Transverse colon (tissue), 4 donors: ENCODE data around the gene ITM2C. TPM values are rescaled to one million over a fixed set of nuclear protein-coding genes. Genes with fewer than 3 reads are reported as not detected.

Experiments
- DNase-seq: peaks from one replicate; pipeline ENCODE4 v3.0.0-alpha.2; 2019
- H3K27ac ChIP-seq, 4 donors: fragments of 200-600 bp; sonication (generic); 2 replicates each; pipeline ENCODE4 v1.5.1; 2016 to 2018; ENCODE audit warnings: inconsistent platforms in 4 of 4
- H3K27me3 ChIP-seq: fragments of 200-600 bp; sonication (generic); 2 replicates; pipeline ENCODE4 v1.5.1; 2017; ENCODE audit warnings: inconsistent platforms
- H3K36me3 ChIP-seq, 4 donors: fragments of 200-600 bp; sonication (generic); 2 replicates each; pipeline ENCODE4 v1.5.1; 2017 to 2019; ENCODE audit warnings: inconsistent platforms in 4 of 4
- H3K4me1 ChIP-seq, 4 donors: fragments of 200-600 bp; sonication (generic); 2 replicates each; pipeline ENCODE4 v1.5.1; 2017 to 2020; ENCODE audit warnings: inconsistent platforms in 4 of 4
- H3K4me3 ChIP-seq, 4 donors: fragments of 200-600 bp; sonication (generic); 1 replicate in 1 of 4; 2 replicates in 3 of 4; pipeline versions ENCODE4 v1.5.1 to v1.6.1; 2017 to 2019; ENCODE audit warnings: inconsistent platforms in 4 of 4
- H3K9me3 ChIP-seq, 2 donors: fragments of 200-600 bp; sonication (generic); 2 replicates each; pipeline ENCODE4 v1.5.1; 2017 to 2019; ENCODE audit warnings: inconsistent platforms in 2 of 2
- CTCF ChIP-seq, 5 experiments: fragments of 200-600 bp in 3 of 5; fragments of 450-650 bp in 2 of 5; sonication (generic) in 3 of 5; IDR thresholded peaks; 1 replicate in 2 of 5; 2 replicates in 3 of 5; pipeline ENCODE4 v1.5.1; 2016 to 2017; ENCODE audit warnings: antibody characterized with exemption in 5 of 5, inconsistent platforms in 3 of 5, mild to moderate bottlenecking in 2 of 5, moderate library complexity in 1 of 5
- EP300 ChIP-seq: sonication (generic); formaldehyde crosslinking; IDR thresholded peaks from one replicate; pipeline ENCODE4 v1.6.1; 2017; ENCODE audit warnings: antibody characterized with exemption, low read depth
- POLR2A ChIP-seq: fragments of 450-650 bp; IDR thresholded peaks from one replicate; pipeline ENCODE4 v1.6.1; 2016; ENCODE audit warnings: antibody characterized with exemption, mild to moderate bottlenecking, moderate library complexity
- POLR2AphosphoS5 ChIP-seq, 3 donors: sonication (generic); formaldehyde crosslinking; IDR thresholded peaks; one replicate each; pipeline ENCODE4 v1.6.1; 2016; ENCODE audit warnings: antibody characterized with exemption in 3 of 3
- WGBS, 2 donors: methylation state at CpG; one replicate each; pipeline ENCODE4 v1.1.5; 2018; ENCODE audit warnings: low coverage in 1 of 2; 5-methylcytosine and 5-hydroxymethylcytosine counted together
- in situ Hi-C, 4 donors: fragments of 200-750 bp; cut with MboI; loops; one replicate each; pipeline versions ENCODE4 v1.15.0 to v1.15.1; 2017; ENCODE audit warnings: low sequenced_read_pairs in 3 of 4, low pct_ligation_motif_present in 1 of 4, low pct_unique_long_range_greater_than_20kb in 1 of 4
- intact Hi-C: fragments of 100-400 bp; cut with DNase I; formaldehyde crosslinking; loops from one replicate; pipeline ENCODE4 v1.15.1; 2023; ENCODE audit warnings: low total_unique reads
- total RNA-seq, 4 donors: library from RNA; depleted of rRNA; stranded (reverse); fragments of >200 nt; gene quantifications; one replicate each; pipeline ENCODE4 v1.1.0, GENCODE V29; 2016

The ITM2C gene
- total RNA-seq, 4 donors from 2014 or later: 911 to 2,535 (median 1,776) TPM

GRCh38 chr2:230886206-230886605 lies 21.5 kb downstream of the ITM2C start:
- Histone ChIP-seq H3K4me3 (no peak overlapping the region), H3K27me3 (no peaks in the 10 kb centered on the region), H3K9me3 (no peaks in the 10 kb centered on the region), H3K27ac (no peak overlapping the region), H3K36me3 (no peaks in the 10 kb centered on the region), H3K4me1 (no peaks in the 10 kb centered on the region)
- in situ Hi-C loops: no loop called here
- DNase-seq: no peak
- 73% methylated on average over 5 of the region's 5 CpGs; no CpG with 5 or more reads in 1 of the 2 donors for WGBS, 2 donors
- TF ChIP-seq CTCF (IDR thresholded peaks at IDR 0.05) (no peak), POLR2AphosphoS5 (IDR thresholded peaks at IDR 0.05) (no peak), POLR2A (no peak), EP300 (no peak)
- intact Hi-C loops: loop anchor here (5.0 kb wide), 1 partner anchor 1226 kb away; no protein-coding TSS in a partner anchor

GRCh38 chr2:230886671-230887071 lies 21.9 kb downstream of the ITM2C start:
- WGBS, 2 donors: 78% methylated on average over 11 of the region's 14 CpGs; no CpG with 5 or more reads in 1 of the 2 donors
- no peaks in the 10 kb centered on the region for H3K9me3 ChIP-seq
- in situ Hi-C loops: no loop called here
- H3K27ac ChIP-seq: no peak overlapping the region
- H3K36me3 ChIP-seq: no peaks in the 10 kb centered on the region
- TF ChIP-seq EP300 (no peak), CTCF (IDR thresholded peaks at IDR 0.05) (no peak), POLR2AphosphoS5 (IDR thresholded peaks at IDR 0.05) (no peak), POLR2A (no peak)
- intact Hi-C loops: loop anchor here (5.0 kb wide), 1 partner anchor 1226 kb away; no protein-coding TSS in a partner anchor
- H3K4me1 ChIP-seq: no peaks in the 10 kb centered on the region
- H3K4me3 ChIP-seq: no peak overlapping the region
- no peak for DNase-seq
- H3K27me3 ChIP-seq: no peaks in the 10 kb centered on the region

GRCh38 chr2:230887342-230887741 lies 22.6 kb downstream of the ITM2C start:
- no peaks in the 10 kb centered on the region for H3K4me1 ChIP-seq
- intact Hi-C loops: loop anchor here (5.0 kb wide), 1 partner anchor 1225 kb away; no protein-coding TSS in a partner anchor
- H3K9me3 ChIP-seq: no peaks in the 10 kb centered on the region
- no peaks in the 10 kb centered on the region for H3K27me3 ChIP-seq
- no peak for DNase-seq
- H3K27ac ChIP-seq: no peak overlapping the region
- WGBS, 2 donors: 85 to 100% methylated on average over 2 to 7 of the region's 7 CpGs
- no peak overlapping the region for H3K4me3 ChIP-seq
- no peaks in the 10 kb centered on the region for H3K36me3 ChIP-seq
- in situ Hi-C loops: no loop called here
- no peak for TF ChIP-seq EP300
- no peak for TF ChIP-seq POLR2A
- no peak for TF ChIP-seq CTCF (IDR thresholded peaks at IDR 0.05)
- TF ChIP-seq POLR2AphosphoS5 (IDR thresholded peaks at IDR 0.05): no peak

- Histone ChIP-seq H3K27ac (no peak overlapping the region), H3K36me3 (no peaks in the 10 kb centered on the region), H3K4me3 (no peak overlapping the region), H3K4me1 (peaks cover 0 to 4% (median under 1%) of the 10 kb centered on the region in 4 donors), H3K27me3 (no peaks in the 10 kb centered on the region), H3K9me3 (no peaks in the 10 kb centered on the region)
- in situ Hi-C loops (no loop called here), intact Hi-C loops (loop anchor here (5.0 kb wide), 1 partner anchor 1223 kb away; no protein-coding TSS in a partner anchor)
- WGBS, 2 donors: 87 to 92% methylated on average over 3 to 14 of the region's 14 CpGs
- DNase-seq: no peak
- TF ChIP-seq POLR2AphosphoS5 (IDR thresholded peaks at IDR 0.05): no peak
- no peak for TF ChIP-seq EP300
- TF ChIP-seq POLR2A: no peak
- TF ChIP-seq CTCF (IDR thresholded peaks at IDR 0.05): no peak
Observed at GRCh38 chr2:230888824-230889400, 24.2 kb downstream of the ITM2C start.
